GM21423 (cell line): ENCODE measurements around the gene CBLL1.
A peak's percentile ranks its signal among the peaks of the same experiment; 100 is the strongest.

ENCODE experiments used
- ATAC-seq: cut with Tn5 transposase; IDR thresholded peaks from one replicate; pipeline ENCODE4 v1.9.1; 2021; ENCODE audit warnings: mild to moderate bottlenecking, moderate library complexity; ENCODE audit not compliant: unreplicated experiment

Gene CBLL1

GRCh38 chr7:107743567-107744344 is at the start of gene CBLL1:
Gene CBLL1, plus strand, starts transcription at chr7:107744142. Its CDS starts 22 bp downstream, at chr7:107744164.
- ATAC-seq = peak; percentile 91

- no peak for ATAC-seq
These were observed 49.6 kb upstream of the CBLL1 start for GRCh38 chr7:107694386-107694785.

GRCh38 chr7:107696330-107696946 is 47.5 kb upstream of the CBLL1 start:
- ATAC-seq = no peak

GRCh38 chr7:107697321-107698049 is 46.5 kb upstream of the CBLL1 start:
- no peak for ATAC-seq

GRCh38 chr7:107700570-107700969 is 43.4 kb upstream of the CBLL1 start:
- no peak for ATAC-seq

- ATAC-seq = no peak
These were observed 42.8 kb upstream of the CBLL1 start for GRCh38 chr7:107701191-107701590.

- no peak for ATAC-seq
These were observed 40.7 kb upstream of the CBLL1 start for GRCh38 chr7:107703219-107703618.

GRCh38 chr7:107703872-107704271 is 40.1 kb upstream of the CBLL1 start:
- no peak for ATAC-seq

GRCh38 chr7:107708956-107709355 is 35.0 kb upstream of the CBLL1 start:
- no peak for ATAC-seq

- ATAC-seq = no peak
These were observed 32.6 kb upstream of the CBLL1 start for GRCh38 chr7:107711301-107711700.

GRCh38 chr7:107712025-107712424 is 31.9 kb upstream of the CBLL1 start:
- no peak for ATAC-seq

- ATAC-seq = no peak
These were observed 31.0 kb upstream of the CBLL1 start for GRCh38 chr7:107712896-107713295.

GRCh38 chr7:107715531-107715930 is 28.4 kb upstream of the CBLL1 start:
- no peak for ATAC-seq

- ATAC-seq = no peak
These were observed 25.3 kb upstream of the CBLL1 start for GRCh38 chr7:107718456-107719193.

GRCh38 chr7:107721286-107721685 is 22.7 kb upstream of the CBLL1 start:
- ATAC-seq = no peak

GRCh38 chr7:107723255-107723654 is 20.7 kb upstream of the CBLL1 start:
- ATAC-seq = no peak

- no peak for ATAC-seq
These were observed 18.7 kb upstream of the CBLL1 start for GRCh38 chr7:107725138-107725740.

- no peak for ATAC-seq
These were observed 17.4 kb upstream of the CBLL1 start for GRCh38 chr7:107726356-107727130.

GRCh38 chr7:107728276-107728675 is 15.7 kb upstream of the CBLL1 start:
- ATAC-seq = no peak
